ENCODE data around the gene ZNF837. TPM values are rescaled to one million over a fixed set of nuclear protein-coding genes. Genes with fewer than 3 reads are reported as not detected.
A peak's percentile ranks its signal among the peaks of the same experiment; 100 is the strongest.

Gene ZNF837
- total and polyA plus RNA-seq, 8 donors: 1.8 to 8.5 (median 2.3) TPM; not detected in 1

GRCh38 chr19:58387338-58388174, 6.7 kb upstream of the ZNF837 start:
- Histone ChIP-seq H3K4me3 (peak overlapping the region; percentile 56 to 98 (median 87)), H3K27ac (peak overlapping the region; percentile 49 to 97 (median 97)), H3K4me1 (peaks cover 22 to 61% (median 48%) of the 10 kb centered on the region in 4 donors), H3K36me3 (peaks cover 28 to 47% (median 45%) of the 10 kb centered on the region in 4 donors), H3K9me3 (no peaks in the 10 kb centered on the region), H3K27me3 (no peaks in the 10 kb centered on the region)
- intact Hi-C loops (cut with DNase I; ENCODE audit: low total_unique reads): no loop called here
- 6 to 9% (median 8%) methylated on average over 31 to 39 of the region's 39 CpGs for WGBS, 5 donors
- DNase-seq: peak in 1 of 2 donors; percentile 9
- no peak for TF ChIP-seq EP300 (IDR thresholded peaks at IDR 0.05)
- no peak for TF ChIP-seq POLR2AphosphoS5 (IDR thresholded peaks at IDR 0.05)
- TF ChIP-seq POLR2A (IDR thresholded peaks at IDR 0.05): no peak
- no peak for TF ChIP-seq CTCF (IDR thresholded peaks at IDR 0.05)

- peaks cover 27 to 69% (median 55%) of the 10 kb centered on the region in 4 donors for H3K4me1 ChIP-seq
- intact Hi-C loops (cut with DNase I; ENCODE audit: low total_unique reads): no loop called here
Observed at GRCh38 chr19:58386576-58387337, 5.9 kb upstream of the ZNF837 start, which contains the start of gene RPS5. RPS5 (plus strand) TSS chr19:58387269; CDS start chr19:58388138, 869 bp downstream.

GRCh38 chr19:58385891-58386575, 5.2 kb upstream of the ZNF837 start:
- TF ChIP-seq EP300 (IDR thresholded peaks at IDR 0.05): no peak
- no peak for TF ChIP-seq POLR2A (IDR thresholded peaks at IDR 0.05)
- peak in 1 of 2 donors; percentile 44 for DNase-seq
- Histone ChIP-seq H3K27me3 (no peaks in the 10 kb centered on the region), H3K27ac (peak overlapping the region; percentile 93 to 98 (median 97)), H3K36me3 (peaks cover 14 to 31% (median 30%) of the 10 kb centered on the region in 4 donors), H3K4me3 (peak overlapping the region; percentile 56 to 98 (median 87)), H3K4me1 (peaks cover 31 to 68% (median 59%) of the 10 kb centered on the region in 4 donors), H3K9me3 (no peaks in the 10 kb centered on the region)
- WGBS, 5 donors: 5 to 22% (median 7%) methylated on average over 13 to 36 of the region's 36 CpGs
- intact Hi-C loops (cut with DNase I; ENCODE audit: low total_unique reads): no loop called here

More at GRCh38 chr19:58386576-58387337, 5.9 kb upstream of the ZNF837 start, which contains the start of gene RPS5:
- DNase-seq: peak; percentile 96 to 99
- WGBS, 5 donors: 0 to 1% (median 0%) methylated on average over 42 to 64 of the region's 64 CpGs
- TF ChIP-seq CTCF (IDR thresholded peaks at IDR 0.05): no peak
- TF ChIP-seq POLR2A (IDR thresholded peaks at IDR 0.05): peak in 2 of 4 donors; percentile 33 to 46
- TF ChIP-seq POLR2AphosphoS5 (IDR thresholded peaks at IDR 0.05): peak; percentile 38 to 91 (median 84)
- no peaks in the 10 kb centered on the region for H3K27me3 ChIP-seq
- H3K36me3 ChIP-seq: peaks cover 21 to 39% (median 38%) of the 10 kb centered on the region in 4 donors
- no peaks in the 10 kb centered on the region for H3K9me3 ChIP-seq
- H3K4me3 ChIP-seq: peak within 1 kb of the TSS; percentile 56 to 98 (median 87)
- peak within 1 kb of the TSS; percentile 93 to 98 (median 97) for H3K27ac ChIP-seq

GRCh38 chr19:58385313-58385890, 4.6 kb upstream of the ZNF837 start:
- no peak for DNase-seq
- peak overlapping the region; percentile 93 to 98 (median 97) for H3K27ac ChIP-seq
- no peaks in the 10 kb centered on the region for H3K27me3 ChIP-seq
- no peaks in the 10 kb centered on the region for H3K9me3 ChIP-seq
- TF ChIP-seq EP300 (IDR thresholded peaks at IDR 0.05): no peak
- no peak for TF ChIP-seq POLR2AphosphoS5 (IDR thresholded peaks at IDR 0.05)
- TF ChIP-seq CTCF (IDR thresholded peaks at IDR 0.05): no peak
- no peak for TF ChIP-seq POLR2A (IDR thresholded peaks at IDR 0.05)
- peaks cover 11 to 25% (median 24%) of the 10 kb centered on the region in 4 donors for H3K36me3 ChIP-seq
- intact Hi-C loops (cut with DNase I; ENCODE audit: low total_unique reads): no loop called here
- peak overlapping the region in 3 of 4 donors; percentile 82 to 98 (median 92) for H3K4me3 ChIP-seq
- WGBS, 5 donors: 75 to 81% (median 79%) methylated on average over 9 of the region's 9 CpGs
- peaks cover 31 to 62% (median 57%) of the 10 kb centered on the region in 4 donors for H3K4me1 ChIP-seq

Data from stomach (tissue), 9 donors.